ENCODE measurements around the gene KIFAP3. TPM values are rescaled to one million over a fixed set of nuclear protein-coding genes. Genes with fewer than 3 reads are reported as not detected.

The KIFAP3 gene
- total and polyA plus RNA-seq, 7 donors: 14.4 to 36.7 (median 28.1) TPM

- Histone ChIP-seq H3K27me3 (no peaks in the 10 kb centered on the region), H3K9me3 (no peaks in the 10 kb centered on the region), H3K27ac (no peak overlapping the region), H3K4me1 (peaks cover 0 to 14% (median 8%) of the 10 kb centered on the region in 4 donors), H3K36me3 (peaks cover 0 to 10% (median 2%) of the 10 kb centered on the region in 4 donors), H3K4me3 (no peak overlapping the region)
- intact Hi-C loops (cut with DNase I): no loop called here
- WGBS, 2 donors: 17 to 63% methylated on average over 2 of the region's 2 CpGs
- DNase-seq: no peak
- TF ChIP-seq, protein P1, sequence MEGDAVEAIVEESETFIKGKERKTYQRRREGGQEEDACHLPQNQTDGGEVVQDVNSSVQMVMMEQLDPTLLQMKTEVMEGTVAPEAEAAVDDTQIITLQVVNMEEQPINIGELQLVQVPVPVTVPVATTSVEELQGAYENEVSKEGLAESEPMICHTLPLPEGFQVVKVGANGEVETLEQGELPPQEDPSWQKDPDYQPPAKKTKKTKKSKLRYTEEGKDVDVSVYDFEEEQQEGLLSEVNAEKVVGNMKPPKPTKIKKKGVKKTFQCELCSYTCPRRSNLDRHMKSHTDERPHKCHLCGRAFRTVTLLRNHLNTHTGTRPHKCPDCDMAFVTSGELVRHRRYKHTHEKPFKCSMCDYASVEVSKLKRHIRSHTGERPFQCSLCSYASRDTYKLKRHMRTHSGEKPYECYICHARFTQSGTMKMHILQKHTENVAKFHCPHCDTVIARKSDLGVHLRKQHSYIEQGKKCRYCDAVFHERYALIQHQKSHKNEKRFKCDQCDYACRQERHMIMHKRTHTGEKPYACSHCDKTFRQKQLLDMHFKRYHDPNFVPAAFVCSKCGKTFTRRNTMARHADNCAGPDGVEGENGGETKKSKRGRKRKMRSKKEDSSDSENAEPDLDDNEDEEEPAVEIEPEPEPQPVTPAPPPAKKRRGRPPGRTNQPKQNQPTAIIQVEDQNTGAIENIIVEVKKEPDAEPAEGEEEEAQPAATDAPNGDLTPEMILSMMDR (IDR thresholded peaks at IDR 0.05): no peak
- TF ChIP-seq POLR2A (IDR thresholded peaks at IDR 0.05) (no peak), EP300 (IDR thresholded peaks at IDR 0.05) (no peak), POLR2AphosphoS5 (IDR thresholded peaks at IDR 0.05) (peak in 2 of 4 donors; percentile 40 to 45)
Observed at GRCh38 chr1:169941982-169942830, 132.3 kb downstream of the KIFAP3 start.

GRCh38 chr1:169933984-169934725 lies 140.3 kb downstream of the KIFAP3 start:
- TF ChIP-seq POLR2A (IDR thresholded peaks at IDR 0.05): no peak
- no peak for TF ChIP-seq POLR2AphosphoS5 (IDR thresholded peaks at IDR 0.05)
- TF ChIP-seq, protein P1 (IDR thresholded peaks at IDR 0.05): no peak
- TF ChIP-seq EP300 (IDR thresholded peaks at IDR 0.05): no peak
- Histone ChIP-seq H3K36me3 (no peaks in the 10 kb centered on the region), H3K4me3 (no peak overlapping the region), H3K4me1 (peaks cover 0 to 13% (median 0%) of the 10 kb centered on the region in 4 donors), H3K27ac (no peak overlapping the region), H3K27me3 (no peaks in the 10 kb centered on the region), H3K9me3 (no peaks in the 10 kb centered on the region)
- intact Hi-C loops (cut with DNase I): no loop called here
- 24 to 55% methylated on average over 7 of the region's 7 CpGs for WGBS, 2 donors
- no peak for DNase-seq

GRCh38 chr1:169931795-169932231 lies 142.7 kb downstream of the KIFAP3 start:
- peaks cover 0 to 13% (median 0%) of the 10 kb centered on the region in 4 donors for H3K4me1 ChIP-seq
- H3K36me3 ChIP-seq: no peaks in the 10 kb centered on the region
- TF ChIP-seq POLR2AphosphoS5 (IDR thresholded peaks at IDR 0.05) (no peak), POLR2A (IDR thresholded peaks at IDR 0.05) (no peak), EP300 (IDR thresholded peaks at IDR 0.05) (no peak)
- TF ChIP-seq, protein P1 (IDR thresholded peaks at IDR 0.05): no peak
- no peaks in the 10 kb centered on the region for H3K27me3 ChIP-seq
- H3K9me3 ChIP-seq: no peaks in the 10 kb centered on the region
- H3K4me3 ChIP-seq: no peak overlapping the region
- H3K27ac ChIP-seq: no peak overlapping the region
- 83 to 93% methylated on average over 1 of the region's 1 CpG for WGBS, 2 donors
- no peak for DNase-seq
- intact Hi-C loops (cut with DNase I): no loop called here

DNA sequence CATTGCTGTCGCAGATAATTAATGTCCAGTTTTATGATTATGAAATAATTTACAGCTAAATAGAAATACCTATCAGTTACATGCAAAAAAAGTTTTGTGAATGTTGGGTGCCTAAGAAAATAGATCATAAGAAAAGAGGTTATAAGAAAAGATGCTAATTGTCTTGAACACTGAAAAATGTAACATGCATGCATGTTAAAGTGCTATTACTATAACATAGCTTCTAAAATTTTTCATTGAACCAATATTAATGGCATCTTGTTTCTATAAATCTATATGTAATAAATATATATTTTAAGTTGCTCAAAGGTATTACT lies 145.3 kb downstream of the KIFAP3 start:
- H3K36me3 ChIP-seq: no peaks in the 10 kb centered on the region
- no peak overlapping the region for H3K4me3 ChIP-seq
- intact Hi-C loops (cut with DNase I): no loop called here

More for the DNA sequence above, 145.3 kb downstream of the KIFAP3 start:
- peaks cover 0 to 23% (median 4%) of the 10 kb centered on the region in 4 donors for H3K4me1 ChIP-seq
- TF ChIP-seq POLR2AphosphoS5 (IDR thresholded peaks at IDR 0.05): no peak
- no peak for TF ChIP-seq POLR2A (IDR thresholded peaks at IDR 0.05)
- TF ChIP-seq, protein P1 (IDR thresholded peaks at IDR 0.05): no peak
- no peak for TF ChIP-seq EP300 (IDR thresholded peaks at IDR 0.05)
- H3K9me3 ChIP-seq: no peaks in the 10 kb centered on the region
- no peak overlapping the region for H3K27ac ChIP-seq
- 13 to 22% methylated on average over 1 of the region's 1 CpG for WGBS, 2 donors
- no peaks in the 10 kb centered on the region for H3K27me3 ChIP-seq
- no peak for DNase-seq
